Neuronal stem cell (in vitro differentiated cells): ENCODE measurements around the gene GPC5.

Experiments
- DNase-seq: peaks from one replicate; pipeline ENCODE4 v3.0.0-alpha.2; 2013; ENCODE audit warnings: low spot score
- H2AFZ ChIP-seq: one replicate; pipeline ENCODE4 v1.6.1; 2013; ENCODE audit warnings: mild to moderate bottlenecking, low read length, inconsistent platforms
- H2AK5ac ChIP-seq: 2 replicates; pipeline ENCODE4 v1.6.1; 2013; ENCODE audit warnings: low read depth, mild to moderate bottlenecking, inconsistent platforms, low read length, moderate library complexity, mixed read lengths
- H2BK120ac ChIP-seq: 2 replicates; pipeline ENCODE4 v1.6.1; 2013; ENCODE audit warnings: low read depth, mild to moderate bottlenecking, inconsistent platforms, low read length, moderate library complexity, mixed read lengths
- H2BK12ac ChIP-seq: one replicate; pipeline ENCODE4 v1.6.1; 2013; ENCODE audit warnings: low read length, inconsistent platforms
- H2BK15ac ChIP-seq: 2 replicates; pipeline ENCODE4 v1.6.1; 2013; ENCODE audit warnings: mild to moderate bottlenecking, low read length, inconsistent platforms, mixed read lengths
- H2BK5ac ChIP-seq: one replicate; pipeline ENCODE4 v1.6.1; 2013; ENCODE audit warnings: inconsistent platforms, mild to moderate bottlenecking, low read length, moderate library complexity
- H3K14ac ChIP-seq: one replicate; pipeline ENCODE4 v1.6.1; 2013; ENCODE audit warnings: low read length, inconsistent platforms
- H3K18ac ChIP-seq: 2 replicates; pipeline ENCODE4 v1.6.1; 2013; ENCODE audit warnings: low read length, inconsistent platforms
- H3K23ac ChIP-seq: 2 replicates; pipeline ENCODE4 v1.6.1; 2013; ENCODE audit warnings: low read depth, mild to moderate bottlenecking, mixed read lengths, low read length, inconsistent platforms; ENCODE audit not compliant: poor library complexity
- H3K27ac ChIP-seq: replicated peaks from 3 replicates; pipeline ENCODE4 v1.5.1; 2013; ENCODE audit warnings: low read length, inconsistent platforms
- H3K27me3 ChIP-seq, 3 experiments: 2 replicates each; pipeline ENCODE4 v1.6.1; 2013; ENCODE audit warnings: low read length in 3 of 3, mild to moderate bottlenecking in 2 of 3, inconsistent platforms in 1 of 3, low read depth in 1 of 3, mixed read lengths in 1 of 3, moderate library complexity in 1 of 3; ENCODE audit not compliant: control insufficient read depth in 3 of 3, insufficient read depth in 3 of 3
- H3K36me3 ChIP-seq, 2 donors: replicated peaks in 1 of 2; 2 replicates each; pipeline ENCODE4 v1.6.1; 2013; ENCODE audit warnings: low read length in 2 of 2; ENCODE audit not compliant: control insufficient read depth in 2 of 2, insufficient read depth in 2 of 2
- H3K4ac ChIP-seq: 2 replicates; pipeline ENCODE4 v1.6.1; 2013; ENCODE audit warnings: inconsistent platforms, mild to moderate bottlenecking, low read length, moderate library complexity
- H3K4me1 ChIP-seq, 2 donors: 1 replicate in 1 of 2; 2 replicates in 1 of 2; pipeline ENCODE4 v1.6.1; 2013; ENCODE audit warnings: low read length in 2 of 2, low read depth in 1 of 2; ENCODE audit not compliant: control insufficient read depth in 2 of 2, insufficient read depth in 1 of 2
- H3K4me2 ChIP-seq: one replicate; pipeline ENCODE4 v1.6.1; 2013; ENCODE audit warnings: mild to moderate bottlenecking, low read length, inconsistent platforms; ENCODE audit not compliant: insufficient read depth, poor library complexity, severe bottlenecking
- H3K4me3 ChIP-seq, 2 donors: 2 replicates each; pipeline ENCODE4 v1.5.1; 2013; ENCODE audit warnings: low read length in 2 of 2, mild to moderate bottlenecking in 2 of 2, inconsistent platforms in 1 of 2, moderate library complexity in 1 of 2
- H3K79me1 ChIP-seq: one replicate; pipeline ENCODE4 v1.6.1; 2013; ENCODE audit warnings: low read depth, mild to moderate bottlenecking, inconsistent platforms, low read length, moderate library complexity
- H3K9ac ChIP-seq: one replicate; pipeline ENCODE4 v1.6.1; 2013; ENCODE audit warnings: mild to moderate bottlenecking, low read depth, low read length, inconsistent platforms; ENCODE audit not compliant: poor library complexity
- H3K9me3 ChIP-seq, 2 donors: replicated peaks in 1 of 2; 2 replicates each; pipeline versions ENCODE3 to v1.6.1; 2013; ENCODE audit warnings: low read length in 2 of 2, mild to moderate bottlenecking in 2 of 2, inconsistent platforms in 1 of 2, low read depth in 1 of 2, mixed read lengths in 1 of 2, moderate library complexity in 1 of 2; ENCODE audit not compliant: control insufficient read depth in 2 of 2, insufficient read depth in 1 of 2
- H4K8ac ChIP-seq: one replicate; pipeline ENCODE4 v1.6.1; 2013; ENCODE audit warnings: low read depth, mild to moderate bottlenecking, inconsistent platforms, low read length, moderate library complexity
- H4K91ac ChIP-seq: one replicate; pipeline ENCODE4 v1.6.1; 2013; ENCODE audit warnings: low read length, low read depth, mild to moderate bottlenecking, inconsistent platforms; ENCODE audit not compliant: poor library complexity
- WGBS, 2 donors: extraction: QIAGEN DNeasy Blood & Tissue Kit; methylation state at CpG; one replicate each; pipeline ENCODE4 v1.1.7; 2013; ENCODE audit warnings: missing lambda C conversion rate in 2 of 2, mixed read lengths in 1 of 2; ENCODE audit not compliant: insufficient read length in 2 of 2, insufficient replicate concordance in 1 of 2; ENCODE audit errors: extremely low coverage in 2 of 2; 5-methylcytosine and 5-hydroxymethylcytosine counted together

GPC5 gene

DNA sequence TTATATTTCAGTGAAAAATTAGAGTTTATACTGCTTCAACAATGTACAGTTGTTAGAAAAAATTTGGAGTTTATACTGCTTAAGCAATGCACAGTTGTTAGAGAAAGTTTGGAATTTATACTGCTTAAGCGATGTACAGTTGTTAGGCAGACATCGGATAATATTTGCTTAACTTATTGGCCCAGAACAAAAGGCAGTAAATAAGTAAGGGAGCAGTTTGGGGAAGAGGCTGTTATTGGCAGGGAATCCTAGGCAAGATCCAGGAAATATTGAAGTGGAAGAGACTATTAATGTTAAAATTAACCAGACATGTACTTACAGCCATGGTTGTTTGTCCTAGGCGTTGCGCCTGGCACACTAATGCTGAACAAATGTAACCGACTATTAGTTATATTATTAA, 166.9 kb downstream of the GPC5 start:
- Histone ChIP-seq H3K14ac (no peak overlapping the region), H2BK12ac (no peak overlapping the region), H3K18ac (no peak overlapping the region), H2BK120ac (no peak overlapping the region), H2BK15ac (no peak overlapping the region), H4K91ac (no peak overlapping the region), H3K4me1 (no peaks in the 10 kb centered on the region), H3K36me3 (no peaks in the 10 kb centered on the region), H2BK5ac (no peak overlapping the region), H3K9ac (no peak overlapping the region), H4K8ac (no peak overlapping the region), H3K4me2 (no peak overlapping the region), H3K79me1 (no peaks in the 10 kb centered on the region), H3K4ac (no peak overlapping the region), H3K23ac (no peak overlapping the region), H3K4me3 (no peak overlapping the region), H3K27ac (no peak overlapping the region), H2AK5ac (no peak overlapping the region), H2AFZ (no peak overlapping the region), H3K27me3 (no peaks in the 10 kb centered on the region), H3K9me3 (no peaks in the 10 kb centered on the region)
- no peak for DNase-seq
- no CpG with 5 or more reads among the region's 5 CpGs for WGBS, 2 donors

DNA sequence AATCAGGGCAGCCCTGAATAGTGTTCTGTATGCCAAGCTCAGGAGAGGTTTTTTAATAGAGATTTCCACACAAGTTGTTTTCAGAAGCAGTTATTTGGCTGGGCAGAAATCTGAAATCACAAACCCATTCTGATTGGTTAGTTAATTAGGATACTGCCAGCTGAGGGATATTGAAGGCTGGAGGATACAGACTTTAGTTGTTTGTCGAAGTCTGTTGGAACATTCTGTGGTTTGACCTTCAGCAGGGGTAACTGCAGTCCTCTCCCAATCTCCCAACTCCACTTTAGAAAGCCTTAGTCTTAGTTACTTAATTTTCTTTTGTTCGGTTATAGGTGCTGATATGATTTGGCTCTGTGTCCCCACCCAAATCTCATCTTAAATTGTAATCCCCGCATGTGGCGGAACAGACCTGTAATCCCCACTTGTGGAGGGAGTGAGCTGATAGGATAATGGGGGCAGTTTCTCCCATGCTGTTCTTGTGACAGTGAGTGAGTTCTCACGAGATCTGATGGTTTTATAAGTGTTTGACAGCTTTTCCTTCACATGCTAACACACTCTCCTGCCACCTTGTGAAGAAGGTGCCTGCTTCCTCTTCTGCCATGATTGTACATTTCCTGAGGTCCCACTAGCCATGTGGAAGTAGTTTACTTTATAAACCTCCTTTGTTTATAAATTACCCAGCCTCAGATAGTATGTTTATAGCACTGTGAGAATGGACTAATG, 169.2 kb downstream of the GPC5 start:
- Histone ChIP-seq H3K9me3 (no peaks in the 10 kb centered on the region), H3K27me3 (no peaks in the 10 kb centered on the region), H3K4me3 (no peak overlapping the region), H3K18ac (no peak overlapping the region), H4K91ac (no peak overlapping the region), H3K4me1 (no peaks in the 10 kb centered on the region), H3K9ac (no peak overlapping the region), H3K4me2 (no peak overlapping the region), H4K8ac (no peak overlapping the region), H3K23ac (no peak overlapping the region), H2AK5ac (no peak overlapping the region), H2BK12ac (no peak overlapping the region), H3K79me1 (no peaks in the 10 kb centered on the region), H2AFZ (peak overlapping the region; percentile 29), H2BK5ac (no peak overlapping the region), H3K4ac (no peak overlapping the region), H3K14ac (no peak overlapping the region), H3K27ac (no peak overlapping the region), H2BK15ac (no peak overlapping the region), H3K36me3 (no peaks in the 10 kb centered on the region), H2BK120ac (no peak overlapping the region)
- no peak for DNase-seq
- WGBS, 2 donors, result no CpG with 5 or more reads among the region's 5 CpGs

DNA sequence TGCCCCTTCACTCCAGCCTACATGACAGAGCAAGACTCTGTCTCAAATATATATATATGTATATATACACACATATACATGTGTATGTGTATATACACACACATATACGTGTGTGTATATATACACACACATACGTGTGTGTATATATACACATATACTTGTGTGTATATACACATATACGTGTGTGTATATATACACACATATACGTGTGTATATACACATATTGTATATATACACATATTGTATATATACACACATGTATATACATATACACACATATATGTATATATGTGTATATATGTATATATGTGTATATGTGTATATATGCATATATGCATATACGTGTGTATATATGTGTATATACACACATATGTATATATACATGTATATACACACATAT, 173.3 kb downstream of the GPC5 start:
- Histone ChIP-seq H3K4me3 (no peak overlapping the region), H3K27ac (no peak overlapping the region), H3K9ac (no peak overlapping the region), H3K23ac (no peak overlapping the region), H3K36me3 (no peaks in the 10 kb centered on the region), H3K4me1 (no peaks in the 10 kb centered on the region), H3K9me3 (no peaks in the 10 kb centered on the region), H2AFZ (no peak overlapping the region), H3K14ac (no peak overlapping the region), H3K27me3 (no peaks in the 10 kb centered on the region), H4K8ac (no peak overlapping the region), H3K4ac (no peak overlapping the region), H3K79me1 (no peaks in the 10 kb centered on the region), H3K18ac (no peak overlapping the region), H2AK5ac (no peak overlapping the region), H2BK5ac (no peak overlapping the region), H4K91ac (no peak overlapping the region), H2BK15ac (no peak overlapping the region), H2BK12ac (no peak overlapping the region), H3K4me2 (no peak overlapping the region), H2BK120ac (no peak overlapping the region)
- no CpG with 5 or more reads among the region's 5 CpGs for WGBS, 2 donors
- no peak for DNase-seq

DNA sequence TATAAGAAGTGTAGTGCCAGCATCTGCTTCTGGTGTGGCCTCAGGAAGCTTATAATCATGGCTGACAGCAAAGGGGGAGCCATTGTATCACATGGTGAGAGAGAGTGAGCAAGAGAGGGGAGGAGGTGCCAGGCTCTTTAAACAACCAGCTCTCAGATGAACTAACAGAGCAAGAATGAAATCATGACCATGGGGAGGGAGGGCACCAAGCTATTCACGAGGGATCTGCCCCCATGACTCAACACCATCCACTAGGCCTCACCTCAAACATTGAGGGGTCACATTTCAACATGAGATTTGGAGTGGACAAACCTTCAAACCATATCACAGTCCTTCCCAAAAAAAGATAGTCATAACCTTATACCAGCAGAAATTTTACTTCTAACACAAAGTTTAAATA, 174.0 kb downstream of the GPC5 start:
- Histone ChIP-seq H3K4ac (no peak overlapping the region), H3K23ac (no peak overlapping the region), H2BK15ac (no peak overlapping the region), H2BK12ac (no peak overlapping the region), H3K27me3 (no peaks in the 10 kb centered on the region), H3K36me3 (no peaks in the 10 kb centered on the region), H3K14ac (no peak overlapping the region), H4K91ac (no peak overlapping the region), H3K4me2 (no peak overlapping the region), H3K79me1 (no peaks in the 10 kb centered on the region), H2BK120ac (no peak overlapping the region), H3K27ac (no peak overlapping the region), H3K4me3 (no peak overlapping the region), H3K9ac (no peak overlapping the region), H3K18ac (no peak overlapping the region), H2AFZ (no peak overlapping the region), H2AK5ac (no peak overlapping the region), H3K4me1 (no peaks in the 10 kb centered on the region), H3K9me3 (no peaks in the 10 kb centered on the region), H2BK5ac (no peak overlapping the region), H4K8ac (no peak overlapping the region)
- no CpG with 5 or more reads among the region's 1 CpG for WGBS, 2 donors
- no peak for DNase-seq
